Measurements from ENCODE around the gene CCDC71L. TPM values are rescaled to one million over a fixed set of nuclear protein-coding genes. Genes with fewer than 3 reads are reported as not detected.

CCDC71L gene
- polyA plus RNA-seq, 3 donors: 2.9 to 5.1 (median 3.5) TPM

- no peaks in the 10 kb centered on the region for H3K4me1 Mint-ChIP-seq
- TF ChIP-seq, protein P1, sequence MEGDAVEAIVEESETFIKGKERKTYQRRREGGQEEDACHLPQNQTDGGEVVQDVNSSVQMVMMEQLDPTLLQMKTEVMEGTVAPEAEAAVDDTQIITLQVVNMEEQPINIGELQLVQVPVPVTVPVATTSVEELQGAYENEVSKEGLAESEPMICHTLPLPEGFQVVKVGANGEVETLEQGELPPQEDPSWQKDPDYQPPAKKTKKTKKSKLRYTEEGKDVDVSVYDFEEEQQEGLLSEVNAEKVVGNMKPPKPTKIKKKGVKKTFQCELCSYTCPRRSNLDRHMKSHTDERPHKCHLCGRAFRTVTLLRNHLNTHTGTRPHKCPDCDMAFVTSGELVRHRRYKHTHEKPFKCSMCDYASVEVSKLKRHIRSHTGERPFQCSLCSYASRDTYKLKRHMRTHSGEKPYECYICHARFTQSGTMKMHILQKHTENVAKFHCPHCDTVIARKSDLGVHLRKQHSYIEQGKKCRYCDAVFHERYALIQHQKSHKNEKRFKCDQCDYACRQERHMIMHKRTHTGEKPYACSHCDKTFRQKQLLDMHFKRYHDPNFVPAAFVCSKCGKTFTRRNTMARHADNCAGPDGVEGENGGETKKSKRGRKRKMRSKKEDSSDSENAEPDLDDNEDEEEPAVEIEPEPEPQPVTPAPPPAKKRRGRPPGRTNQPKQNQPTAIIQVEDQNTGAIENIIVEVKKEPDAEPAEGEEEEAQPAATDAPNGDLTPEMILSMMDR (IDR thresholded peaks at IDR 0.05): no peak
Observed at GRCh38 chr7:106613279-106613678, 47.7 kb downstream of the CCDC71L start.

GRCh38 chr7:106612432-106612831, 48.5 kb downstream of the CCDC71L start:
- Histone ChIP-seq H3K4me1 (ENCODE audit: control insufficient read depth in 1 of 2, insufficient read depth in 2 of 2, low read length in 2 of 2) (no peaks in the 10 kb centered on the region), H4K20me1 (ENCODE audit: insufficient read depth, low read length) (no peaks in the 10 kb centered on the region), H3K4me3 (replicated peaks in 1 of 3; ENCODE audit: low read depth in 2 of 3, low read length in 3 of 3) (no peak overlapping the region), H3K79me2 (ENCODE audit: insufficient read depth, low read length) (no peaks in the 10 kb centered on the region), H2AFZ (ENCODE audit: insufficient read depth, low read depth, low read length, poor library complexity, severe bottlenecking) (no peak overlapping the region), H3K9me3 (replicated peaks in 1 of 2; ENCODE audit: control insufficient read depth in 1 of 2, insufficient read depth in 1 of 2, low read length in 2 of 2) (no peaks in the 10 kb centered on the region), H3K9ac (ENCODE audit: insufficient read depth, low read length, poor library complexity, severe bottlenecking) (no peak overlapping the region), H3K36me3 (replicated peaks in 1 of 2; ENCODE audit: control insufficient read depth in 1 of 2, insufficient read depth in 2 of 2, low read length in 2 of 2) (no peaks in the 10 kb centered on the region), H3K27me3 (ENCODE audit: control insufficient read depth in 2 of 2, insufficient read depth in 2 of 2, low read length in 2 of 2) (no peaks in the 10 kb centered on the region), H3K27ac (ENCODE audit: low read depth in 1 of 2, low read length in 2 of 2) (no peak overlapping the region), H3K4me2 (replicated peaks; ENCODE audit: extremely low read depth, low read length, poor library complexity, severe bottlenecking) (no peak overlapping the region)
- TF ChIP-seq, protein P1 (IDR thresholded peaks at IDR 0.05): no peak
- 100% methylated on average over 1 of the region's 1 CpG for WGBS (ENCODE audit: insufficient coverage)
- no peaks in the 10 kb centered on the region for H3K36me3 Mint-ChIP-seq
- H3K27me3 Mint-ChIP-seq (ENCODE audit: low read depth in 3 of 3): peaks cover 0 to 2% (median 0%) of the 10 kb centered on the region in 3 donors
- no peak overlapping the region for H3K27ac Mint-ChIP-seq
- H3K4me3 Mint-ChIP-seq: no peak overlapping the region
- no peaks in the 10 kb centered on the region for H3K4me1 Mint-ChIP-seq
- peaks cover 2 to 9% (median 6%) of the 10 kb centered on the region in 7 donors for H3K9me3 Mint-ChIP-seq
- no peak for DNase-seq
- intact Hi-C loops (cut with micrococcal nuclease): no loop called here

More at GRCh38 chr7:106613279-106613678, 47.7 kb downstream of the CCDC71L start:
- Histone ChIP-seq H3K79me2 (ENCODE audit: insufficient read depth, low read length) (no peaks in the 10 kb centered on the region), H3K4me2 (replicated peaks; ENCODE audit: extremely low read depth, low read length, poor library complexity, severe bottlenecking) (no peak overlapping the region), H2AFZ (ENCODE audit: insufficient read depth, low read depth, low read length, poor library complexity, severe bottlenecking) (no peak overlapping the region), H3K9me3 (replicated peaks in 1 of 2; ENCODE audit: control insufficient read depth in 1 of 2, insufficient read depth in 1 of 2, low read length in 2 of 2) (no peaks in the 10 kb centered on the region), H3K9ac (ENCODE audit: insufficient read depth, low read length, poor library complexity, severe bottlenecking) (no peak overlapping the region), H4K20me1 (ENCODE audit: insufficient read depth, low read length) (no peaks in the 10 kb centered on the region), H3K4me1 (ENCODE audit: control insufficient read depth in 1 of 2, insufficient read depth in 2 of 2, low read length in 2 of 2) (no peaks in the 10 kb centered on the region), H3K27me3 (ENCODE audit: control insufficient read depth in 2 of 2, insufficient read depth in 2 of 2, low read length in 2 of 2) (no peaks in the 10 kb centered on the region), H3K27ac (ENCODE audit: low read depth in 1 of 2, low read length in 2 of 2) (no peak overlapping the region), H3K4me3 (replicated peaks in 1 of 3; ENCODE audit: low read depth in 2 of 3, low read length in 3 of 3) (no peak overlapping the region), H3K36me3 (replicated peaks in 1 of 2; ENCODE audit: control insufficient read depth in 1 of 2, insufficient read depth in 2 of 2, low read length in 2 of 2) (no peaks in the 10 kb centered on the region)
- peaks cover 0 to 2% (median 0%) of the 10 kb centered on the region in 3 donors for H3K27me3 Mint-ChIP-seq (ENCODE audit: low read depth in 3 of 3)
- H3K36me3 Mint-ChIP-seq: no peaks in the 10 kb centered on the region
- intact Hi-C loops (cut with micrococcal nuclease): no loop called here
- WGBS (ENCODE audit: insufficient coverage): no CpG with 5 or more reads among the region's 6 CpGs
- H3K4me3 Mint-ChIP-seq: no peak overlapping the region
- H3K9me3 Mint-ChIP-seq: peaks cover 2 to 9% (median 6%) of the 10 kb centered on the region in 7 donors
- no peak for DNase-seq
- H3K27ac Mint-ChIP-seq: no peak overlapping the region
